ENCODE data around the gene CAMTA1.

DNA sequence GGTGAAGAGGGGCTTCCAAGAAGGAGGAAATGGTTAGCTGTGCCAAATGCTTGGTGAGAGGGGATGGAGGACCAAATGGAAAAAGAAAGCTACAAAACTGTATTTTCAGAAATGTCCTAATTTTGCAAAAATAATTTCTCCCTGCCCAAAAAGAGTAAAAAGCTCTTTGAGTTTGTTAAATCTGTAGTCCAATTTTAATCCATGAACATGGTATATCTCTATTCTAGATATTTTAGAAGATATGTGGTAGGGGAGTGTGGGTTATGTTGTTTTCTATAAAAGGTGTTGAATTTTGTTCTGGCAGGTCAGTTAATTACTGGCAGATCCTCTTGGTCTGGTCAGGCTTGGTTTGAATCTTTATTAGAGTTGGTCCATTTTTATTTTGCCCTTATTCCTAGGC, 511.7 kb downstream of the CAMTA1 start:
- TF ChIP-seq POLR2A (IDR thresholded peaks at IDR 0.05; ENCODE audit: low read length) (no peak), GATA1 (IDR thresholded peaks at IDR 0.05; ENCODE audit: low read depth, low read length) (no peak)

Measured in erythroblast (primary cell).